ENCODE results near the gene CLK4.

The CLK4 gene

GRCh38 chr5:178626484-178627258 lies at the start of gene CLK4:
CLK4 (minus strand) TSS chr5:178627050; CDS start chr5:178623416, 3,634 bp downstream.
- DNase-seq (ENCODE audit: low spot score), result peak; percentile 94

DNA sequence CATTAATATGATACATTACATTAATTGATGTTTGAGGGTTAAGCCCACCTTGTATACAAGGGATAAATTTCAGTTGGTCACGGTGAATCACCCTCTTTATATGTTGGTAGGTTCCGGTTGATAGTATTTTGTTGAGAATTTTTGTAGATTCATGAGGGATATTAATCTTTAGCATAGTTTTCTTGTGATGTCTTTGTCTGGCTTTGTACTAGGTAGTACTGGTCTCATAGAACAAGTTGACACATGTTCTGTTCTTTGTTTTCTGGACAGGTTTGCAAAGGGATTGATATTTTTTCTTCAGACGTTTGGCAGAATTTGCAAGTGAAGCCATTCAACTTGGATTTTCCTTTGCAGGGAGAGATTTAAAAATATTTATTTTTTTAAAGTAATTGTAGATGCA lies 49.1 kb upstream of the CLK4 start:
- DNase-seq (ENCODE audit: low spot score), result no peak

- no peak for DNase-seq (ENCODE audit: low spot score)
Observed at GRCh38 chr5:178674334-178674733, 47.5 kb upstream of the CLK4 start.

DNA sequence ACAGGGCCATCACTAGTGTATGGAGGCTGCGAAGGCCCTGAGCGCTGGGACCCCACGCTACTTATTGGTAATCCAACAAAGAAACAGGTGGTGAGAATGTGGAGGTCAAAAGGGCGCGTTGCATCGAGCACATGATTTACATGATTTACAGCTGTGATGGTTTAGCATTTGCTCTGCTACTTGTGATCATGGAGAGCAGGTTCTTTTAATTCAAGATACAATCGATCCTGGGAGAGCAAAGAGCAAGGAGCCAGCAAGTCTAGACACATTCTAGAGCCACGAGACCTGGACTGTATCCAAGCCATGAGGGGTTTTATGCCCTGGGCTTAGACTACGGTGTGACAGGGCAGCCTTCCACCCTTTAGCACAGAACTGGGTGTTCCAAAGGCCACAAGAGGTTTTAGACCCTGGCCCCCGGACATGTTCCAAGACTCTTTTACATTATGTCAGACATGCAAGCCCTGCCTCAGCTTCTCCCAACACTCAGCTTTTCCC lies 47.0 kb upstream of the CLK4 start:
- DNase-seq (ENCODE audit: low spot score), result no peak

DNA sequence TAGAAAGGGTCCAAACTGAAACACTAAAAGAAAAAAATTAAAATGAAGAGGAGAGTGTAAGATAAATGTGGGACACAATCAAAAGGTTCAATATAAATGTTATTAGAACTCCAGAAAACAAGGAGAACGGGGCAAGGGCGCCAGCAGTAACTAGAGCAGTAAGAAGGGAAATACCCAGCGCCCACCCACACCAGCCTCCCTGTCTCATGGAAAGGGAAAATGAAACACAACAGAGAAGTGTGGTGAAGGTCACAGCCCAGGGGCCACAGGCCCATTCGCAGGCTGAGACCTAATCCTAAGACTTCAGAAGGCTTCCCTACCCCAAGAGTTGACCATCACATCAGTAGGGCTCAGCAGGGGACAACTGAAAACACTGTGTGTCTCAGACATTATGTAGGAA lies 45.8 kb upstream of the CLK4 start:
- DNase-seq (ENCODE audit: low spot score), result peak; percentile 16

DNA sequence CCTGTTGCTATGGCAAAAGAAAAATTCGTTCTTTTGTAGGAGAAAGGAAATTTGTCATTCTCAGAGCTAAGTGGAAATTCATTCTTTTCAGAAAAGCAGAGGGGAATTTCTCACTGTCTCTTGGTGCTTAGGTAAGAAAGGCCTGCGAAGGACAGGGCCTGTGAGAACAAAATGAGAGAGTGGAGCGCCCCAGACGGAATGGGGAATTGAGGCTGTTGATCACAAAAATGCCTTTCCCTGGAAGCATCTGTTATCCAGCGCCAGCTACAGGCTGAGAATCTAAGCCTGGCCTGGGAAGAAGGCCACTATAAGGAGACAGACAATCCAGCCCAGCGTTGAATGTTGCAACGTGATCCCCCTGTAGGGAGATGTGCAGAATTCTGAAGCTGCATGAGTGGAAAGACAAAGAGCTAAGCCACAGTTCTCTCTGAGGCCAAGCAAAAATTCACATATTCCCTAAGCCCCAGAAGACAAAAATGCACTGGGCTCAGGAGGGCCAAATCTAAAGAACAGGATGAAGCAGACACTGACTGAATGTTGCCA lies 44.8 kb upstream of the CLK4 start:
- DNase-seq (ENCODE audit: low spot score), result peak; percentile 21

DNA sequence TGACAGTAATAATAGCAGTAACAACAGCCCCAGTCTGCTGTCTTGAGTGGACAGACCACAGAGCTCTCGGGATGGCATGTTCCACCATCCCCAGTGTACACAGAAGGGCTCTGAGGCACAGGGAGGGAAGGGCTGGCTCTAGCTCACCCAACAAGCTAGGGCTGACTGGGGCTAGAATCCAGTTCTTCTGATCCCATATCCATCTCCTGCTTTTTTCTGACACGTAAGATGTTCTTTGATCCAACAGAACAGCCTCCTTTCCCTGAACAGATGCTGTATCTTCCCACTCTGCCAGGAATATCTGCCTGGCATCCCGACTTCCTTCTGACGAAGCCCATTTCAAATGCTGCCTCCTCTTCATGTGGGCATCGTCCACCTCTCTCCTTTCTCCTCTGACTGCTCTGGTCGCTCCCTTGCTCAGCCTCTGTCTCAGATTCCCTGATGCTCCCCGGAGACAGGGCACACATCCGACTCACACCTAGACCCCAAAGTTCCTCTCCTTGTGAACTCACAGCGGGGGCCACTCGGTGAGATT lies 43.6 kb upstream of the CLK4 start:
- no peak for DNase-seq (ENCODE audit: low spot score)

GRCh38 chr5:178668579-178668978 lies 41.7 kb upstream of the CLK4 start:
- no peak for DNase-seq (ENCODE audit: low spot score)

DNA sequence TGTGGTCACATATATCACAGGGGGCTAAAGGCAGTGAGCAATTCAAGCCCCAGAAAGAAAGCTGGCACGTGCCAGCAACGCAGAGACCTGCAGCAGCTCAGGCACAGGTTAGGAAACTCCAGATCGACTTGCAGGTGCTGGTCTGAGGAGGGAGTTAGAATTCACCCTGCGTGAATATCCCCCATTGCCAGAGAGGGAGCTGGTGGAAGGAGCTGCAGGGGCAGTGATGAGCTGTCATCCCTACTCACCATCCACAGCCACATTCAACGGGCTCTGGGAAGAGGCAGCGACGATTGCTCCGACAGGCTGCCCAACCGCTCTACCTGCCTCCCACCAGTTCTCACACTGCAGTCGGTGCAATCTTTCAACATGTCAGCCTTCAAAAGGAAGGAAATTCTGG lies 40.8 kb upstream of the CLK4 start:
- peak; percentile 30 for DNase-seq (ENCODE audit: low spot score)

DNA sequence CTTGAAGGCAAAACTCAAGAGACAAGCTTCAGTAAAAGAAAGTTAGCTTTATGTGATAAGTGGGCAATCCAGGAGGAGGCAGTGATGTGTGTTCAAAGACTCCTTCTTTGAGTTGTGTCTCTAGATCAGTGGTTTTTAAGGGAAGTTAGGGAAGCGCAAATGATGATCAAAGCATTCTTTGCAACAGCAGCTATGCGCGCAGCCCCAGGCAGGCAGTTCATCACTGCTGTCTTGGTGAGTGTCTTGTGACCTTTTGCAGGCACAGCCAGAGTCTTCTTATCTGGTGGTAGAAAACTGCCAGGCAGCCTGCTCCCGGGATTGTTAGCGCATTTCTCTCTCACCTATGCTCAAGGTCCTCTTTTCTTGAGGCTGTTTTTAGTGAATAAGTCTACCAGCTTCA lies 40.3 kb upstream of the CLK4 start:
- no peak for DNase-seq (ENCODE audit: low spot score)

GRCh38 chr5:178664141-178664540 lies 37.3 kb upstream of the CLK4 start:
- no peak for DNase-seq (ENCODE audit: low spot score)

DNA sequence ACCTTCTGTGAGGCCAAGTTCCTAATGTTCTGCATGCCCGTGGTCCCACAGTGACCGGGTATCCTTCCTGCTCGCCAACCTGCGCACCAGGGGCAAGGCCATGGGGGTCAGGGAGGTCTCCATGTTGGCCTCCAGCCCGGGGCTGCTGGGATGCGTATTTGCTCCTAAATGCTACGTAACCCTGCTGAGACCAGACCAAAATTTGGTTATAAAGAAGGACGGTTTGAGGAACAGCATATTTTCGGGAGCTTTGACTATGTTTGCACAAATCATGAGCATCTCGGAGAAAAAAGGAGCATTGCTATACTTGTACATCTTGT lies 35.7 kb upstream of the CLK4 start:
- DNase-seq (ENCODE audit: low spot score), result no peak

- no peak for DNase-seq (ENCODE audit: low spot score)
Observed at GRCh38 chr5:178661836-178662540, 35.1 kb upstream of the CLK4 start.

DNA sequence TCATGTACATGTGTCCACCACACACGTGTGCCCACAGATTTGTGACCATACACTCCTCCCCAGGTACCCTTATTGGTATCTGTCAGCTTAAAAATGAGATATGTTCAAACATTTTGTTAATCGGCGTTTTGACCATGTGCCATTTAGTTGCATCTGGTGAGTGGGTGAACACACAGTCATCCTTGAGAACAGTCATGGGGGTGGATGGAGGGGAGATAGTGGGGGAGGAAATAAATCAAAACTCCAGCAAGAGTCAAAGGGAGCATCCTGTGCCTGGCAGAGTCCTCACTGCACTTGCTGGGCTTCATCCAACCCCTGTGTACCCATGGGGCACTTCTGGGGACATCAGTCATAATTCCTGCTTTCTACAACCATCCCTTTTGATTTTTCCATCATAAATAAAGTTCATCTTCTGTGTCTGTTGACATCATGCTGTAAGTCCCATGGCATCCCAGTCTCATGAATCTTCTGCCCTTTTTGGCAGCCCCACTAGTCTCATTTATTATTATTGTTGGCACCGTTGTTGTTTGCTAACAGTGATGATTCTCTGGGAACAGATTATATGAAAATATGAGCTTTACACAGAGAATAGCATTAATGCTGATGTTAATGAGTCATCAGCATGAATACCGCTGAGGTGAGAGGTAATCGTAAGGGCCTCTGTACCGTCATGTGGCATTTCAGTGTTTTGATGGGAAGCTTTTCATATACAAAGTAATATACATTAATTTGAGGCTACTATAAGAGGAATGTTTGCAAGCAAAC lies 24.4 kb upstream of the CLK4 start:
- DNase-seq (ENCODE audit: low spot score), result no peak

DNA sequence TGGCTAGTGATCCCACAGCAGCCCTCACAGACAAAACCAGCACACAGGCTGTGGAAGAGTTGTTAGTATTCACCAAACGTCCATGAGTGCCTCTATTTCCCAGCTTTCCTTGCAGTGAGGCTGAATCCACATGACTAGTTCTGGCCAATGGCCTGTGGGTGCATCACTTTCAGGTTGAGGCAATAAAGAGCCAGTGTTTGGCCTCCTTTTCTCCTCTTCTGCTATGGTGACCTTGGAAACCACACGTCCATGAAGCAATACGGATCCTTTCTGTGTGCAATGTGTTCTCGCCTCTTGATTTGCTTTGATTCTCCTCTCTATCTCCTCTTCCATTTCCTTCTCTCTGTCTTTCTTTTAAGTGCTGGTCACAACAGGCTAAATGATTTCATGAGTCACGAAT lies 23.4 kb upstream of the CLK4 start:
- DNase-seq (ENCODE audit: low spot score), result no peak

DNA sequence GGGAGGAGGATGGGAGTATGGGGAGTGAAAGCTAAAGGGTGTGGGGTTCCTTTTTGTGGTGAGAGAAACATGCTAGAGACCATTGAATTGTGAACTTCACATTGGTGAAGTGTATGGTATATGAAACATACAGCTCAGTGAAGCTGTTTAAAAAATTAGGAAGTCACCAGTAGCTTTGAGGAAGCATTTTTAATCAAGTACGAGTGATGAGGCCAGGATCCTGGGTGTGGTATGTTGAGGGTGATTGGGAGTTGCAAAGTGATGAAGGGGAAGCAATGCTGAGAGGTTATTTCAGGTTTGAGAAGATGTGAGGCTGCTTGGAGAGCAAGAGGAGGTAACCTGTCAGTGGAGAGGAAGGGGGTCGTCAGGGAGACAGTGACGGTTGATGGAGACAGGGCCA lies 22.7 kb upstream of the CLK4 start:
- no peak for DNase-seq (ENCODE audit: low spot score)

DNA sequence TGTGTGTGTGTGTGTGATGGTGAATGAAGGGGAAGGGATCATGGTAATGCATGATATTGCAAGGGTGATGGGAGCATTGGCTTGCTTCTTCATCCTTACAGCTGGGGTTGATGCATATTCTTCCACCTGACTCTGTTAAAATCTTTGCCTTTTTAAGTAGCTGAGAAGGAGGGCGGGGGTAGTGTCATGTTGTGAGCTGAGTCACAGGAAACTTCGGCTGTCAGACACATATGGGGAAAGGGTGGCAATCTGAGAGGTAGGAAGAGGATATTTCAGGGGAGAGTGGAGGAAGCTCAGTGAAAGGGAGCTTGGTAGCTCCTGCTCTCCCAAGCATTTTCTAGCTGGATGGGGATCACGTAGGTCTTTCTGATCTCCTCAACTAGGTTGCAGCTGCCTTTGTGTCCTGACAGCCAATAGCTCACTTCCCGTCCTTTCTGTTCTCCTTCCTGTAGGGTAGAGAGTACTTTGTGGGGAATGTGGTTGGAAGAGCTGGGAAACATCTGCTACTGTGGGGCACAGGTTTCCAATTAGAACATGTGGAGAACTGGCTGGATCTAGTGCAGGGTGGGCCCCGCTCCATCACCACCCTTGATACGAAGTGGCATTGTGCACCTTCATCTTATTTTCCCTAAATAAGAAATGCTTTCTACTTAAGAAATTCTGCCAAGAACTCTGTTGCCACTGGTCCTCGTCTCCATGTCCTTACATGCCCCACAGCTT lies 18.1 kb upstream of the CLK4 start:
- no peak for DNase-seq (ENCODE audit: low spot score)

DNA sequence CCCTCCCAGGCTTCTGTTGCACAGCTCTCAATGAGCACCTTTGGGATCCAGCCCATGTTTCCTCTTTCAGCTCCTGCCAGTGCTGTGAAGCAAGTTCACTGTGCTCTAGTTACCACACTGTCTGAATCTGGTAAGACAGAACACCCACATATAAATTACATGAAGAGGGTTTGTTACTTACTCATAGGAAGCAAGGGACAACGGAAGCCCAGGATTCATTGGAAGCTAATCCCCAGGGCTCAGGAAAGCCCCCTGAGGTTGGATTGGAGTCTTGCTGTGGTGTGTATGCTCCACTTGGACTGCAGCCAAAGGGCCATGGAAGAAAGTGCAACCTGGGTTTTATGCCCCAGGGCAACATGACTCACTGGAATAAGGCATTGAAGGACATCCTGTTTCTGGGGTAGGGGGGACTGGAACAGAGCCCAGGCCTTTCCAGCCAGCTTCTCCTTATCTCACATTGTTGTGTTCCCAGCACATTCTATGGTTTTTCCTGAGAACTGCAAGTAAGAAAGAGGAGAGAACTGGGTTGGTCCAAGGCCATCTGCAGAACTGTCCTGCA lies 15.6 kb upstream of the CLK4 start:
- DNase-seq (ENCODE audit: low spot score), result no peak

DNA sequence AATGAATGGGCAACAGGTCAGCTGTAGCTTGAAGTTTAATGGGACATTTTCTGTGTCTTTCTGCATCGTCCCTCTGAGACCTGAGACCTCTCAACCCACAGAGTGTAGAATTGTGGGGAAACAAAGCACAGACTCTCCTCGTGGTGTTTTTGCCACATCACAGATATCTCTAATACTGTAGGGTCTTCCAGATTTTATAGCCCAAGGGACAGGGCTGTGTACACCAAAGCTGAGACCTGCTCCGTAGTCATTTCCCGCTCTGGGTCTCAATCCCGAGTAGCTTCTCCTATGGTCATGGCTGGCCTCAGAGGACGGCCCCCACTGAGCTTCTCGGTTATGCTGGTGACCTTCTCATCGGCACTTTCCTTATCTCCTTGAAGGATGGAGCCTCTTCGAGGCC lies 14.9 kb upstream of the CLK4 start:
- DNase-seq (ENCODE audit: low spot score), result no peak

DNA sequence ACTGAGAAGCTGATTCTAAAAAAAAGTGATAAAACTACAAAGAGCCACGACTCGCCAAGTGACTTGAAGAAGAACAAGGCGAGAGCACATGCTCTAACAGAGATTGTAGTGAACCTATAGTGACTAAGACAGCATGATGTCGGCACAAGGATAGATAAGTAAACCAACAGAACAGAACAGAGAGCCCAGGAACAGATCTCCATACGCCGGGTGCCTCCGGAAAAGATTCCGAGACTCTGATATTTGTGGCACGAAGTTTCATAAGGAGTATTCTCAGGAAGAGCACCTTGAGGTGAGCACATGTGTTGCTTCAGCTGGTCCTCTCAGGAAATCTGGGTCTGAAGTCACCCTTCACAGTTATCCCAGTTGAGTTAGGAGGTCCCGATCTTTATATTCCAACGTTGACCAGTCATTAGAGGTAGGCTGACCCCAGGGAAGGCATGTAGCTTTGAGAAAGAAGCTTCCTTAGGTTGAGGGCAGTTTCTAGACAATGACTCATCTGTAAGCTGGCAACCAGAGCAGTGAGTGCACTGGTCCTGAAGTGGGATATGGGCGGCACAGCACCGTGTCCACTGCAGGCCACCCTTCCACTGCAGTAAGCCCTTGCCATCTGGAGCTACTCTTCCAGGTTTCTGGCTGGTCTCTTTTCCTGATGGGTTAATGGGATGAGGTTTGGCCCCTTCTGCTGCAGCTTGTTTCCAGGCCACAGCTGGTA lies 13.6 kb upstream of the CLK4 start:
- DNase-seq (ENCODE audit: low spot score), result no peak

Data from iPS-NIHi11 (cell line).